Lower leg skin (tissue), 4 donors: ENCODE data around the gene OR6V1. TPM values are rescaled to one million over a fixed set of nuclear protein-coding genes. Genes with fewer than 3 reads are reported as not detected.
A peak's percentile ranks its signal among the peaks of the same experiment; 100 is the strongest.

Experiments
- DNase-seq, 2 donors: peaks; one replicate each; pipeline ENCODE4 v3.0.0-alpha.2; 2019; ENCODE audit warnings: low spot score in 2 of 2
- H3K4me3 ChIP-seq: fragments of 200-600 bp; sonication (generic); 2 replicates; pipeline ENCODE4 v1.5.1; 2017; ENCODE audit warnings: mild to moderate bottlenecking, low read depth; ENCODE audit not compliant: poor library complexity, severe bottlenecking
- POLR2A ChIP-seq, 2 donors: fragments of 450-650 bp; IDR thresholded peaks; one replicate each; pipeline ENCODE4 v1.6.1; 2016 to 2017; ENCODE audit warnings: antibody characterized with exemption in 2 of 2, mild to moderate bottlenecking in 1 of 2, moderate library complexity in 1 of 2
- WGBS, 2 donors: methylation state at CpG; one replicate each; pipeline ENCODE4 v1.1.5; 2018; 5-methylcytosine and 5-hydroxymethylcytosine counted together
- intact Hi-C: fragments of 100-400 bp; cut with DNase I; formaldehyde crosslinking; loops from one replicate; pipeline ENCODE4 v1.15.0; 2023; ENCODE audit warnings: low total_unique reads
- total RNA-seq, 4 donors: library from RNA; depleted of rRNA; stranded (reverse); fragments of >200 nt; gene quantifications; one replicate each; pipeline ENCODE4 v1.1.0, GENCODE V29; 2016
- TF ChIP-seq, protein P1 (sequence below), 3 donors: fragments of 450-650 bp; IDR thresholded peaks; one replicate each; pipeline ENCODE4 v1.5.1; 2016; ENCODE audit warnings: antibody characterized with exemption in 3 of 3, mild to moderate bottlenecking in 3 of 3, moderate library complexity in 2 of 3

OR6V1 gene
- not detected for total RNA-seq

DNA sequence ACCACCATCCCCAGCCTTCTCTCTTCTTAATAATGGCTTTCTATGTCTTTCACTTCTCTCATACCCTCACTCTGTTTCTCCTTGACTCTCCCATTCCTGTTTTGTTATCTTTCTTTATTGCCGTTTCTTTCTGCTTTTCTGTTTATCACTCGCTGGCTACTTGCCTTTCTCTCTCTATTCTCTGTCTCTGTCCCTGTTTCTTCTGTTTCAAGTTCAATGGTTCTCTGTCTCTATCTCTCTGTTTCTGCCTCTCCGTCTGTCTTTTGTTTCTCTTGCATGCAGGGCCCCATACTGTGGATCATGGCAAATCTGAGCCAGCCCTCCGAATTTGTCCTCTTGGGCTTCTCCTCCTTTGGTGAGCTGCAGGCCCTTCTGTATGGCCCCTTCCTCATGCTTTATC lies at the start of gene OR6V1:
OR6V1 (plus strand) TSS at position 301 of the 400 bp plus-strand sequence; CDS start at position 301, 0 bp downstream.
- H3K4me3 ChIP-seq = no peak within 1 kb of the TSS
- DNase-seq = no peak
- WGBS, 2 donors = 88 to 90% methylated on average over 4 of the region's 4 CpGs
- TF ChIP-seq, protein P1, sequence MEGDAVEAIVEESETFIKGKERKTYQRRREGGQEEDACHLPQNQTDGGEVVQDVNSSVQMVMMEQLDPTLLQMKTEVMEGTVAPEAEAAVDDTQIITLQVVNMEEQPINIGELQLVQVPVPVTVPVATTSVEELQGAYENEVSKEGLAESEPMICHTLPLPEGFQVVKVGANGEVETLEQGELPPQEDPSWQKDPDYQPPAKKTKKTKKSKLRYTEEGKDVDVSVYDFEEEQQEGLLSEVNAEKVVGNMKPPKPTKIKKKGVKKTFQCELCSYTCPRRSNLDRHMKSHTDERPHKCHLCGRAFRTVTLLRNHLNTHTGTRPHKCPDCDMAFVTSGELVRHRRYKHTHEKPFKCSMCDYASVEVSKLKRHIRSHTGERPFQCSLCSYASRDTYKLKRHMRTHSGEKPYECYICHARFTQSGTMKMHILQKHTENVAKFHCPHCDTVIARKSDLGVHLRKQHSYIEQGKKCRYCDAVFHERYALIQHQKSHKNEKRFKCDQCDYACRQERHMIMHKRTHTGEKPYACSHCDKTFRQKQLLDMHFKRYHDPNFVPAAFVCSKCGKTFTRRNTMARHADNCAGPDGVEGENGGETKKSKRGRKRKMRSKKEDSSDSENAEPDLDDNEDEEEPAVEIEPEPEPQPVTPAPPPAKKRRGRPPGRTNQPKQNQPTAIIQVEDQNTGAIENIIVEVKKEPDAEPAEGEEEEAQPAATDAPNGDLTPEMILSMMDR (IDR thresholded peaks at IDR 0.05) = no peak
- no peak for TF ChIP-seq POLR2A (IDR thresholded peaks at IDR 0.05)
- intact Hi-C loops = no loop called here

DNA sequence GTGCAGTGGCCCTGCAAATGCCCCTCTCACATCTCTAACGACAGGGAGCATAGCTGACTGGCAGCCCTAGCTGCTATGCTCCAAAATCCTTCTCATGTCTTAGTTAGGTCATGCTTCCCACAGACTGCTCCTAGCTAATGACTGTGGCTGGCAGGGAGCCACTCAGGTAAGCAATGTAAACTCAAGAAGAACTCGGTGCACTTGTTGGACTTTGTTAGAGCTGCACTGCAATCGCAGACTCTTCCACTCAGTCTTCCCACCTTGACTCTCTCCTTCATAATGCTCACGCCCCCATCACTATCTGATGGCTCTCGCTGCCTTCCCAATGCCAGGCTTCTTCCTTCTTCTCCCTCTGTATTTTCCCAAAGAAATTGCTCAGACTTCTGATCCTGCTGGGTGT lies 49.2 kb upstream of the OR6V1 start:
- WGBS, 2 donors = 60 to 81% methylated on average over 5 of the region's 5 CpGs
- DNase-seq = no peak
- intact Hi-C loops = no loop called here
- H3K4me3 ChIP-seq = no peak overlapping the region
- TF ChIP-seq, protein P1 (IDR thresholded peaks at IDR 0.05) = no peak
- TF ChIP-seq POLR2A (IDR thresholded peaks at IDR 0.05) = no peak

DNA sequence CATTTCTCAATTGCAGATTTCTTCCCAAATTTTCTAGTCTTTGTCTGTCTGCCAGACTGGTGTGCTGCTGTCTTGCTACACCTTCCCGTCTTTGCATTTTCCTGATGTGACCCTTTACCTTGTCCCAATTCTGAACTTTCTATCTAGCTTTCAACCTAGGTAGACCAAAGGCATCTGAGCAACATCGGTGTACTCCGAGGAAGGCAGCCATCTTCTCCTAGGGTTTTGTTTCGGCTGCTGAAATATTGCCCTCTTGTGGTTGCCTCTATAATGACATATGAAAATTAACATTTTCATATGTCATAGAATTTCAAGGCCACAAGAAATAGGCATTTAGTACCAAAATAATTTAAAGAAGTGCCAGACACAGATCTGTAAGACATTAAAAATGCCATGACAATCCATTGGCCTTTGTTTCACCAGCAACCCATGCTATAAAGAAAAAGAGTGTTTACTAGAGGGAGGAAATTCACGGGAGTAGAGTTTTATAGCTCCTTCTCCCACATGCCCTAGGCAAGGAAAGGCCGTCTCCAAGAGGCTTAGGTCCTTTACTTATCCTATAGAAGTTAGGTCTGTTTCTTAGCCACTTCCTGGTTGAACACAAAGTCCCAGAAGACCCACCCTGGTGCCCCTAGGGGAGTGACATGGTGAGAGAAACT lies 48.6 kb upstream of the OR6V1 start:
- intact Hi-C loops = no loop called here
- TF ChIP-seq, protein P1 (IDR thresholded peaks at IDR 0.05) = no peak
- no peak overlapping the region for H3K4me3 ChIP-seq
- DNase-seq = no peak
- WGBS, 2 donors = 22 to 24% methylated on average over 6 of the region's 6 CpGs

DNA sequence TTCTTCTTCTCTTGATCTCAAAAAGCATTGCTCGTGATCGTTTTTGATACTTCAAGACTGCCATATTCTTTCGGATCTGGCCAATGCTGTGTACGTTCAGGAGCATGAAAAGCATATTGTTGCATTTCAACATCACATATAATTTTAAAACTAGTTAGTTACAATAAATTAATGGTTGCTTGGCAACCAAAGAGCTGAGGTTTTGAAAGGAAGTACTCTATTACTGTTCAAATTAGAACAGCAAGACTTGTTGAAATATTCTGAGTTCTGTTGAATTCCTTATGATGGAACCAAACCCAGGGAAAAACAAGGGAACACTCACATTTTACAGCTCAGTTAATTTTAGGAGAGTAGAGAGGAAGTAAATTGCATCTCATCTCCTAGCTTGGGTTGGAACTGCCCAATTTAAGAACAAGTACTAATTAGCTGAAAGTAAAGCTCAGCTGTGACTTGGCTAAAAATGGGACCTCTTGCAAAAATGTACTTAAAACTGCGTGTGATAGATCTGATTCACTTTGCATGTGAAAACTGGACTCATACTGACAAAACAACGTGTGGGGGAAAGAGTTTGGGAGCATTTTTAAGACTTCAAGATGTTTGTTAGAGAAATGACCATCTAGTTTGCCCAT lies 46.4 kb upstream of the OR6V1 start:
- no peak overlapping the region for H3K4me3 ChIP-seq
- DNase-seq = no peak
- TF ChIP-seq, protein P1 (IDR thresholded peaks at IDR 0.05) = no peak
- TF ChIP-seq POLR2A (IDR thresholded peaks at IDR 0.05) = no peak
- intact Hi-C loops = loop anchor here (5.0 kb wide), 1 partner anchor 207 kb away; no protein-coding TSS in a partner anchor
- 61 to 69% methylated on average over 6 of the region's 6 CpGs for WGBS, 2 donors

- no peak overlapping the region for H3K4me3 ChIP-seq
- WGBS, 2 donors = 42 to 45% methylated on average over 24 of the region's 24 CpGs
- intact Hi-C loops = loop anchor here (5.0 kb wide), 1 partner anchor 204 kb away; no protein-coding TSS in a partner anchor
- peak; percentile 77 to 96 for DNase-seq
- no peak for TF ChIP-seq POLR2A (IDR thresholded peaks at IDR 0.05)
- TF ChIP-seq, protein P1 (IDR thresholded peaks at IDR 0.05) = peak in 1 of 3 donors; percentile 79
These were observed 43.9 kb upstream of the OR6V1 start for GRCh38 chr7:143008007-143008901.
